OCI-LY1 (cell line): Measurements from ENCODE around the gene CD244.
A peak's percentile ranks its signal among the peaks of the same experiment; 100 is the strongest.
"Not testable (repeated sequence)": the region's sequence is repeated elsewhere in the genome, so short reads cannot be mapped to it uniquely, and the experiment has no call there.

Experiments used
- H2AFZ ChIP-seq: fragments of 200-600 bp; sonication (generic), shearing (Covaris generic); 2 replicates; pipeline ENCODE4 v1.6.0; 2014; ENCODE audit warnings: antibody characterized with exemption, mild to moderate bottlenecking, low read length
- H3F3A ChIP-seq: fragments of 200-600 bp; sonication (generic), shearing (Covaris generic); 2 replicates; pipeline ENCODE4 v1.6.0; 2014; ENCODE audit warnings: mild to moderate bottlenecking, antibody characterized with exemption, low read length, moderate library complexity; ENCODE audit not compliant: insufficient read depth
- H3K27ac ChIP-seq: fragments of 200-600 bp; sonication (generic); 2 replicates; pipeline ENCODE4 v1.5.1; 2014; ENCODE audit warnings: low read length, mixed run types, mild to moderate bottlenecking, low read depth; ENCODE audit not compliant: poor library complexity, severe bottlenecking
- H3K27me3 ChIP-seq: fragments of 200-600 bp; sonication (generic); 2 replicates; pipeline ENCODE4 v1.6.0; 2014; ENCODE audit warnings: antibody characterized with exemption, mild to moderate bottlenecking, low read length, moderate library complexity; ENCODE audit not compliant: insufficient read depth
- H3K36me3 ChIP-seq: fragments of 200-600 bp; sonication (generic); 2 replicates; pipeline ENCODE4 v1.6.1; 2014; ENCODE audit warnings: mild to moderate bottlenecking, antibody characterized with exemption, low read length, moderate library complexity, mixed read lengths; ENCODE audit not compliant: insufficient read depth
- H3K4me1 ChIP-seq: fragments of 200-600 bp; sonication (generic); 2 replicates; pipeline ENCODE4 v1.5.1; 2014; ENCODE audit warnings: mild to moderate bottlenecking, low read length, moderate library complexity; ENCODE audit not compliant: insufficient read depth, severe bottlenecking
- H3K4me2 ChIP-seq: fragments of 200-600 bp; sonication (generic), shearing (Covaris generic); 2 replicates; pipeline ENCODE4 v1.6.1; 2014; ENCODE audit warnings: low read length
- H3K4me3 ChIP-seq: fragments of 200-600 bp; sonication (generic); 2 replicates; pipeline ENCODE4 v1.5.1; 2014; ENCODE audit warnings: low read length, low read depth, mild to moderate bottlenecking, mixed read lengths; ENCODE audit not compliant: poor library complexity, severe bottlenecking
- H3K79me2 ChIP-seq: fragments of 200-600 bp; shearing (Covaris generic); 2 replicates; pipeline ENCODE4 v1.6.1; 2016; ENCODE audit warnings: mixed run types, low read length, mixed read lengths; ENCODE audit not compliant: insufficient read depth
- H3K9ac ChIP-seq: fragments of 200-600 bp; sonication (generic), shearing (Covaris generic); 2 replicates; pipeline ENCODE4 v1.6.1; 2014; ENCODE audit warnings: mild to moderate bottlenecking, low read length, mixed read lengths
- H3K9me2 ChIP-seq: fragments of 200-600 bp; sonication (generic), shearing (Covaris generic); 2 replicates; pipeline ENCODE4 v1.6.1; 2014; ENCODE audit warnings: low read depth, mild to moderate bottlenecking, low read length, mixed read lengths
- H3K9me3 ChIP-seq: fragments of 200-600 bp; shearing (Covaris generic); 2 replicates; pipeline ENCODE4 v1.6.1; 2014; ENCODE audit warnings: low read length, mixed read lengths
- H4K20me1 ChIP-seq: fragments of 200-600 bp; sonication (generic), shearing (Covaris generic); 2 replicates; pipeline ENCODE4 v1.6.0; 2016; ENCODE audit warnings: mild to moderate bottlenecking, low read length; ENCODE audit not compliant: insufficient read depth
- CTCF ChIP-seq: fragments of 200-600 bp; sonication (generic), shearing (Covaris generic); IDR thresholded peaks from 2 replicates; pipeline ENCODE4 v1.5.1; 2017; ENCODE audit warnings: mild to moderate bottlenecking, antibody characterized with exemption, low read length, moderate library complexity, mixed read lengths
- EZH2 ChIP-seq: fragments of 200-600 bp; sonication (generic), shearing (Covaris generic); IDR thresholded peaks from 2 replicates; pipeline ENCODE4 v1.8.0; 2017; ENCODE audit warnings: borderline replicate concordance, mixed run types, mild to moderate bottlenecking, antibody characterized with exemption, low read length, moderate library complexity, mixed read lengths

The CD244 gene

GRCh38 chr1:160877221-160877620 lies 14.5 kb upstream of the CD244 start:
- Histone ChIP-seq H3K4me1 (peaks cover 4% of the 10 kb centered on the region), H3K79me2 (no peaks in the 10 kb centered on the region), H3F3A (no peaks in the 10 kb centered on the region), H3K9me3 (no peaks in the 10 kb centered on the region), H3K36me3 (no peaks in the 10 kb centered on the region), H3K27me3 (peaks cover 7% of the 10 kb centered on the region; the same call in 1 of the 2 replicates), H4K20me1 (no peaks in the 10 kb centered on the region), H3K4me2 (no peak overlapping the region), H3K4me3 (no peak overlapping the region), H3K9ac (no peak overlapping the region), H3K9me2 (no peaks in the 10 kb centered on the region), H2AFZ (no peak overlapping the region), H3K27ac (no peak overlapping the region)
- peak; percentile 60 for TF ChIP-seq CTCF
- TF ChIP-seq EZH2 = no peak

GRCh38 chr1:160876311-160876710 lies 13.6 kb upstream of the CD244 start:
- Histone ChIP-seq H3F3A (no peaks in the 10 kb centered on the region), H3K4me1 (peaks cover 4% of the 10 kb centered on the region), H3K9me3 (no peaks in the 10 kb centered on the region), H3K36me3 (no peaks in the 10 kb centered on the region), H3K27me3 (peaks cover 7% of the 10 kb centered on the region; the same call in 1 of the 2 replicates), H3K27ac (no peak overlapping the region), H3K9me2 (no peaks in the 10 kb centered on the region), H3K4me2 (no peak overlapping the region), H3K9ac (no peak overlapping the region), H3K79me2 (no peaks in the 10 kb centered on the region), H3K4me3 (no peak overlapping the region), H2AFZ (no peak overlapping the region), H4K20me1 (no peaks in the 10 kb centered on the region)
- TF ChIP-seq EZH2 (no peak), CTCF (no peak)

GRCh38 chr1:160875591-160875990 lies 12.9 kb upstream of the CD244 start:
- not testable (repeated sequence) for H3F3A ChIP-seq, H3K4me2 ChIP-seq, H3K36me3 ChIP-seq, H3K4me1 ChIP-seq, H3K9ac ChIP-seq, H2AFZ ChIP-seq, H4K20me1 ChIP-seq, H3K9me2 ChIP-seq, H3K4me3 ChIP-seq, H3K9me3 ChIP-seq, H3K27ac ChIP-seq, H3K27me3 ChIP-seq, H3K79me2 ChIP-seq

GRCh38 chr1:160874935-160875334 lies 12.2 kb upstream of the CD244 start:
- Histone ChIP-seq H3K9me2 (no peaks in the 10 kb centered on the region), H4K20me1 (no peaks in the 10 kb centered on the region), H3K36me3 (no peaks in the 10 kb centered on the region), H2AFZ (no peak overlapping the region), H3K27me3 (peaks cover 7% of the 10 kb centered on the region; the same call in 1 of the 2 replicates), H3K4me2 (no peak overlapping the region), H3K9me3 (no peaks in the 10 kb centered on the region), H3K4me3 (no peak overlapping the region), H3K79me2 (no peaks in the 10 kb centered on the region), H3K4me1 (peaks cover 4% of the 10 kb centered on the region), H3K27ac (no peak overlapping the region), H3K9ac (no peak overlapping the region), H3F3A (no peaks in the 10 kb centered on the region)
- TF ChIP-seq CTCF = no peak
